ENCODE data around the gene ROBO1. TPM values are rescaled to one million over a fixed set of nuclear protein-coding genes. Genes with fewer than 3 reads are reported as not detected.

Gene ROBO1
- total and polyA plus RNA-seq, 2 of the 8 experiments (the other 6 are each of a cell fraction or from before 2014, with no cell fraction given) = 51.4 to 91.0 TPM

DNA sequence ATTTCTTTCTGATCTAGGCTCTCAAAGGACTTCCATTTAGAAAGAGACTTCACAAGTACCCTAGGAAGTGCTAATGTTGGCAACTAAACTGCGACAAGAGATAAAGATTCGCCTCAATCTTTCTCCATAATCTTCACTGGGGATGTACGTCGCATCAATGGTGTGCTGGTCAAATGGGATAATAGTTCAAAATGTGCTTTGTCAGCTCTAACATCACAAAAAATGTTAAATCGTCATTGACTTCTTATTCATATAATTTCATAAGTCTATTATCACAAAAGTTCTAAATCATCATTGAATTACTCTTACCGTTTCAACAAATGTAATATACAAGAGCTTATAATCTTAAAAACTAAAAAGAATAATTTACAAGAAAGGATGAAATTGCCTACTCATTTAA, 727.7 kb downstream of the ROBO1 start:
- H2AFZ ChIP-seq (ENCODE audit: low read length) = no peak overlapping the region
- FAIRE-seq = no peak
- no peak for DNase-seq (ENCODE audit: low read depth in 1 of 2, low spot score in 2 of 2)
- H2BK120ac ChIP-seq (replicated peaks; ENCODE audit: low read depth, low read length) = no peak overlapping the region
- no peaks in the 10 kb centered on the region for H3K23me2 ChIP-seq (ENCODE audit: low read depth, low read length)
- no peaks in the 10 kb centered on the region for H4K20me1 ChIP-seq (replicated peaks in 1 of 2; ENCODE audit: control insufficient read depth in 1 of 2, insufficient read depth in 2 of 2, low read length in 2 of 2)
- no peaks in the 10 kb centered on the region for H3K36me3 ChIP-seq (ENCODE audit: control insufficient read depth in 2 of 4, insufficient read depth in 4 of 4, low read length in 3 of 4)
- H3K4ac ChIP-seq (replicated peaks; ENCODE audit: insufficient read length, low read depth, low read length) = no peak overlapping the region
- TF ChIP-seq CREB1 (IDR thresholded peaks at IDR 0.05) (no peak), CEBPB (IDR thresholded peaks at IDR 0.05; ENCODE audit: low read depth, low read length) (no peak), TBP (IDR thresholded peaks at IDR 0.05; ENCODE audit: low read depth, low read length) (no peak), PHF8 (conservative IDR thresholded peaks at IDR 0.05; ENCODE audit: low read depth, low read length) (no peak)
- H2BK12ac ChIP-seq (ENCODE audit: low read depth, low read length) = no peak overlapping the region
- POLR2A ChIA-PET (ENCODE audit: partially characterized antibody) = no interaction called here
- H3K56ac ChIP-seq (replicated peaks; ENCODE audit: insufficient read length, low read depth, low read length) = no peak overlapping the region
- no peaks in the 10 kb centered on the region for H3K27me3 ChIP-seq (replicated peaks in 1 of 4; ENCODE audit: control insufficient read depth in 3 of 4, extremely low read depth in 1 of 4, insufficient read depth in 3 of 4, low read length in 3 of 4)
- H3K4me2 ChIP-seq (ENCODE audit: insufficient read depth in 1 of 2, low read depth in 2 of 2, low read length in 2 of 2) = no peak overlapping the region
- no peak overlapping the region for H2BK15ac ChIP-seq (ENCODE audit: low read length)
- no peak overlapping the region for H4K8ac ChIP-seq (ENCODE audit: extremely low read depth, insufficient read depth, low read length)
- H2AK5ac ChIP-seq (ENCODE audit: low read depth, low read length) = no peak overlapping the region
- H3K79me2 ChIP-seq (ENCODE audit: control insufficient read depth in 1 of 2, insufficient read depth in 2 of 2, low read length in 2 of 2) = no peaks in the 10 kb centered on the region
- H3K18ac ChIP-seq (ENCODE audit: extremely low read depth, low read length) = no peak overlapping the region
- H3K27ac ChIP-seq (ENCODE audit: low read depth, low read length) = no peak overlapping the region
- H3K9me3 ChIP-seq (ENCODE audit: insufficient read depth in 2 of 2, low read depth in 1 of 2, low read length in 1 of 2) = no peaks in the 10 kb centered on the region
- H4K5ac ChIP-seq (ENCODE audit: insufficient read length, low read depth, low read length) = no peak overlapping the region
- no peak overlapping the region for H3K4me3 ChIP-seq (ENCODE audit: extremely low read depth in 1 of 4, insufficient read depth in 2 of 4, low read depth in 3 of 4, low read length in 4 of 4)
- CTCF ChIA-PET (ENCODE audit: partially characterized antibody) = interaction anchor here (1.0 kb wide), 1 partner anchor 9 kb away, joined by 3 read pairs; no protein-coding TSS in a partner anchor
- no peak overlapping the region for H3K23ac ChIP-seq (ENCODE audit: insufficient read length)
- no peak overlapping the region for H3K9ac ChIP-seq (replicated peaks in 1 of 4; ENCODE audit: extremely low read depth in 1 of 4, low read depth in 3 of 4, low read length in 3 of 4)
- H3K79me1 ChIP-seq (ENCODE audit: low read depth, low read length) = no peaks in the 10 kb centered on the region
- H4K91ac ChIP-seq (replicated peaks; ENCODE audit: insufficient read length, low read length) = no peak overlapping the region
- H2BK5ac ChIP-seq (ENCODE audit: low read depth, low read length) = no peak overlapping the region
- 96% methylated on average over 6 of the region's 6 CpGs; no CpG with 5 or more reads in 1 of the 2 experiments for WGBS, 2 experiments (ENCODE audit: extremely low coverage in 1 of 2, insufficient coverage in 1 of 2, insufficient read length in 1 of 2, insufficient replicate concordance in 2 of 2, low coverage in 1 of 2, low lambda C conversion rate in 2 of 2, missing lambda C conversion rate in 1 of 2)
- H2BK20ac ChIP-seq (ENCODE audit: low read length) = no peak overlapping the region
- no peak overlapping the region for H3K14ac ChIP-seq (ENCODE audit: insufficient read length)
- no peaks in the 10 kb centered on the region for H3K4me1 ChIP-seq (replicated peaks in 1 of 4; ENCODE audit: control insufficient read depth in 3 of 4, insufficient read depth in 4 of 4, low read length in 3 of 4)
